Choroid plexus epithelial cell (primary cell): ENCODE results near the gene UCKL1.

Source experiments
- DNase-seq: peaks from one replicate; pipeline ENCODE4 v3.0.0-alpha.2; 2010; ENCODE audit warnings: low read depth
- H3K4me3 ChIP-seq: 2 replicates; pipeline ENCODE4 v1.5.1; 2011; ENCODE audit warnings: low read depth, mild to moderate bottlenecking, control low read depth, low read length, moderate library complexity
- TF ChIP-seq, protein P1 (sequence below): conservative IDR thresholded peaks from 2 replicates; pipeline ENCODE4 v1.5.1; 2011; ENCODE audit warnings: low read depth, mild to moderate bottlenecking, control low read depth, inconsistent platforms, low read length, moderate library complexity

Gene UCKL1

DNA sequence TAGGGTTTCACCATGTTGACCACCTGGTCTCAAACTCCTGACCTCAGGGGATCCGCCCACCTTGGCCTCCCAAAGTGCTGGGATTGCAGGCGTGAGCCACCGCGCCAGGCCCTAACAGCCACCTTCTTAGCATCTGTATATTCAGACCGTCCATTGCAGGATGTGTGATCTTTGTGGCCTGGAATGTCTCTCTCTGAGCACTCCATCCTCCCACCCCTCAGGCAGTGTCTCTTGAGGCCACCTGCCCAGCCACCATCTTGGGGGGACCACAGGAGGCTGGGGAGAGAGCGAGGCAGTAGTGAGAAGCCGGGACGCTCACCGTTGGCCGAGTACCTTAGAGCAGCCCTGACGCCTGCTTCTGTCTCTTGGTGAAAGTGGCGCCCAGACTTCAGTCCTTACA is 42.4 kb downstream of the UCKL1 start:
- DNase-seq, result no peak
- TF ChIP-seq, protein P1, sequence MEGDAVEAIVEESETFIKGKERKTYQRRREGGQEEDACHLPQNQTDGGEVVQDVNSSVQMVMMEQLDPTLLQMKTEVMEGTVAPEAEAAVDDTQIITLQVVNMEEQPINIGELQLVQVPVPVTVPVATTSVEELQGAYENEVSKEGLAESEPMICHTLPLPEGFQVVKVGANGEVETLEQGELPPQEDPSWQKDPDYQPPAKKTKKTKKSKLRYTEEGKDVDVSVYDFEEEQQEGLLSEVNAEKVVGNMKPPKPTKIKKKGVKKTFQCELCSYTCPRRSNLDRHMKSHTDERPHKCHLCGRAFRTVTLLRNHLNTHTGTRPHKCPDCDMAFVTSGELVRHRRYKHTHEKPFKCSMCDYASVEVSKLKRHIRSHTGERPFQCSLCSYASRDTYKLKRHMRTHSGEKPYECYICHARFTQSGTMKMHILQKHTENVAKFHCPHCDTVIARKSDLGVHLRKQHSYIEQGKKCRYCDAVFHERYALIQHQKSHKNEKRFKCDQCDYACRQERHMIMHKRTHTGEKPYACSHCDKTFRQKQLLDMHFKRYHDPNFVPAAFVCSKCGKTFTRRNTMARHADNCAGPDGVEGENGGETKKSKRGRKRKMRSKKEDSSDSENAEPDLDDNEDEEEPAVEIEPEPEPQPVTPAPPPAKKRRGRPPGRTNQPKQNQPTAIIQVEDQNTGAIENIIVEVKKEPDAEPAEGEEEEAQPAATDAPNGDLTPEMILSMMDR, result no peak
- no peak overlapping the region for H3K4me3 ChIP-seq

DNA sequence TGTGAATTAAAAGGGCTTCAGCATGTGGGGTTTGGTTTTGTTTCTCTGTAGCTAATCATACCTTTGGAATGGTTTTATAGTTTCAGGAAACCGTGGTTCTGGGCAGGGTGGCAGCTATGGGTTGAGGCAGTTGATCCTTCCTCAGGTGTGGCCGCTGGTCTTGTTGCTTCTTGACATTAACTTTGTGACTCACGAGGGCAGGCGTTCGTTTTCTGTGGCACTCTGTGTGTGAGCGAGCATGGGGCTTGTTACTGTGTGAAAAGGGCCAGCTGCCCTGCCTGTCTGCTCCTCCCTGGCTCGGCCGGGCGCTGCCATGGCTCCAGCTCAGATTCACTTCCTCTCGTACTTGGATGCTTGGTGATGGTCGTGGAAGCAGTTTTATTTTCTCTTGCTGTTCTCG is 45.0 kb downstream of the UCKL1 start:
- no peak for DNase-seq
- TF ChIP-seq, protein P1, result no peak
- no peak overlapping the region for H3K4me3 ChIP-seq

DNA sequence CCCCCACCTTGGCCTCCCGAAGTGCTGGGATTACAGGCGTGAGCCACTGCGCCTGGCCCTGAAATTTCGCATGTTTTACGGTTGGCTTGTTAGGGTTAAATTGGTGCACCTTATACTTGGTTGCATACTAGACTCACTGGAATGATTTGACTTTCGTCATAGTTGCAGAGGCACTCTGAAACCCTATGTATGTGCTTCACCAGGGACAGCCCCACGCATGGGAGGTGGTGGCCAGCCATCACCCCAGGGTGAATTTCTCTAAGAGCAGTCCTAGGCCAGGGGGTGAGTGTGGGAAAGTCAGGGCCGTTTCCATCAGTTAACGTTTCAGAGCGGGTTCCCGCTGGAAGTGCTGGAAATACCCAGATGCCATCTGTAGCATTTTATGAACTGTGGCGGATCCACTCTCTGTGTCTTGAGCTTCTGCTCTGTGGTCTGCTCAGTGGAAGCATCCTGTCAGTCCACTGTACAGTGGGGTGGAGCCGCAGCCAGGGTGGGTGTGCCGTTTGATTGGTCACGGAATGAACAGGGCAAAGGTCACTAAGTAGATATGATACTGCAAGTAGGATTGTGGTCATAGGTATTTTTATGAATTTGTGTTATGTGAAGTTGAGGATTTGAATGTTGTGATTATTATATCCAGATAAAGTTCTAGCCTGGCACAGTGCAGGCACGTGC is 48.1 kb downstream of the UCKL1 start:
- TF ChIP-seq, protein P1, result no peak
- no peak for DNase-seq
- no peak overlapping the region for H3K4me3 ChIP-seq

DNA sequence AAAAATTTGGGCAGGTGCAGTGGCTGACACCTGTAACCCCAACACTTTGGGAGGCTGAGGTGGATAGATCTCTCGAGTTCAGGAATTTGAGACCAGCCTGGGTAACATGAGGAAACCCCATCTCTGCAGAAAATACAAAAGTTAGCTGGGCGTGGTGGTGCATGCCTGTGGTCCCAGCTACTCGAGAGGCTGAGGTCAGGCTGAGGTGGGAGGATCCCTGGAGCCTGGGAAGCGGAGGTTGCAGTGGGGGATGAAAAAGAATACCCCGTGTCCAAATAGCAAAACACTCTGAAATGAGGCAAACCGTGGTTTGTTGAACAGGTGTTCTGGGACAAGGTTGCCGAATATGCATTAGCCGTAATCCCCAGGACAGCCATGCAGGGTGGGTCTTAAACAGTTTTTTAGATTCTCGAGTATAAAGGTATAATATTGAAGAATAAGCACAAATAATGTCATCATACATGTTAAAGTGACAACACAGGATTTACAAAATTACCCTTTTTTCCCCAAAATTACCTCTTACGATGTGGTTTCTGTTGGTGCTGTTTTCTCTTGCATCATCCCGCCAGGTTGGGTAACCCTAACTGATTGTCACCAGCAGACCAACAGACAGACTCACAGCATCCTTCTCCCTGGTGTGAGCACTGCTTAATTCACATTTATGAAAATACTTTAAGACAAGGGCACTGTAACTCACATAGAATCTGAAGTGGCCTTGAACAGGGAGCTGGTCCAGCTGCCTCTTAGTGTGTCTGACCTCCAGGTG is 52.2 kb downstream of the UCKL1 start:
- TF ChIP-seq, protein P1, result no peak
- no peak for DNase-seq

DNA sequence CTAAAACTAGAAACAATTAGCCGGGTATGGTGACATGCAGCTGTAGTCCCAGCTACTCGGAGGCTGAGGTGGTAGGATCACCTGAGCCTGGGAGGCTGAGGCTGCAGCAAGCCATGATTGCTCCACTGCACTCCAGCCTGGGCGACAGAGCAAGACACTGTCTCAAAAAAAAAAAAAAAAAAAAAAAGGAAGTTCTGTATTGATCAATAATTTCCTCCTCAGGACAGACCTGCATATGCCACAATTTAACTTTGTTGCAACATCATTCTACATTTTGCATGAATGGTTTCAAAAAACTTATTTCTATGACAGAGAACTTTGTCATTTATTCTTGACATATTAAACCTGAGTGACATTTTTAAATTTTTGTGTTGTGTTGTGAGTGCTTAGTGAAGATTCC is 55.8 kb downstream of the UCKL1 start:
- no peak overlapping the region for H3K4me3 ChIP-seq
- TF ChIP-seq, protein P1, result no peak
- no peak for DNase-seq

More for the DNA sequence above, 52.2 kb downstream of the UCKL1 start:
- H3K4me3 ChIP-seq, result no peak overlapping the region

DNA sequence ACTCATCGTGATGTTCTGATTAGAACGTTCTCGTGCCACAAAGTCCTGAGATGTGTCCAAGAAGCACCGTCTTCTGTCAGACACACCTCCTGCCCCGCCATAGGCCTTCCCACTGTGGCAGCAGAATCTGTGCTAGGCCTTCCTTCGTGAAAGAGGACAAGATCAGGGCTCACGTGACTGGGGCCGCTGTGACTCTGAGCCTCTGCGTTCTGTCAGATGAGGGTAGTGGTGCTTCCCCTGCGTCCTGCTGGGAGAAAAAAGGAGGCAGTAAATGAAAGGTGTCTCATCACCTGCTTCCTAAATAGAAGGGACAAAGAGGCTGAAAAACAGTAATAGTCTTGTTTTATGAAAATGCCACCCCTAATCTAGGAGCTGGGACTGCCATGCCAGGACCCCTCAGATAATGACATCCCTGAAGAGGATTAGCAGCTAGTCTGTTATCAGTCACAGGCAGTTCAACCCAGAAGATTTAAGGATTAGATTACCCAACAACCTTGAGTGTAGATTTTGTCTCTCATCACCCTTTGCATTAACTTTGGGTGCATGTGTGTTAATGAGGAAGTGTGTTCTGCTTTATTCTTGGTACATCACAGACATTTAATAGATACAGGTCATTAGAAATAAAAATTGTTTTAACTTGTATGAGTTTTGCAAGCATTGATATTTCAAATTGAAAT is 57.2 kb downstream of the UCKL1 start:
- TF ChIP-seq, protein P1, result no peak
- DNase-seq, result no peak
- no peak overlapping the region for H3K4me3 ChIP-seq
